Middle frontal gyrus (tissue), 1 donor: ENCODE data around the gene TMEM270.

Experiments used
- DNase-seq: peaks from one replicate; pipeline ENCODE4 v3.0.0-alpha.2; 2015; ENCODE audit warnings: low spot score; ENCODE audit errors: extremely low spot score

TMEM270 gene

DNA sequence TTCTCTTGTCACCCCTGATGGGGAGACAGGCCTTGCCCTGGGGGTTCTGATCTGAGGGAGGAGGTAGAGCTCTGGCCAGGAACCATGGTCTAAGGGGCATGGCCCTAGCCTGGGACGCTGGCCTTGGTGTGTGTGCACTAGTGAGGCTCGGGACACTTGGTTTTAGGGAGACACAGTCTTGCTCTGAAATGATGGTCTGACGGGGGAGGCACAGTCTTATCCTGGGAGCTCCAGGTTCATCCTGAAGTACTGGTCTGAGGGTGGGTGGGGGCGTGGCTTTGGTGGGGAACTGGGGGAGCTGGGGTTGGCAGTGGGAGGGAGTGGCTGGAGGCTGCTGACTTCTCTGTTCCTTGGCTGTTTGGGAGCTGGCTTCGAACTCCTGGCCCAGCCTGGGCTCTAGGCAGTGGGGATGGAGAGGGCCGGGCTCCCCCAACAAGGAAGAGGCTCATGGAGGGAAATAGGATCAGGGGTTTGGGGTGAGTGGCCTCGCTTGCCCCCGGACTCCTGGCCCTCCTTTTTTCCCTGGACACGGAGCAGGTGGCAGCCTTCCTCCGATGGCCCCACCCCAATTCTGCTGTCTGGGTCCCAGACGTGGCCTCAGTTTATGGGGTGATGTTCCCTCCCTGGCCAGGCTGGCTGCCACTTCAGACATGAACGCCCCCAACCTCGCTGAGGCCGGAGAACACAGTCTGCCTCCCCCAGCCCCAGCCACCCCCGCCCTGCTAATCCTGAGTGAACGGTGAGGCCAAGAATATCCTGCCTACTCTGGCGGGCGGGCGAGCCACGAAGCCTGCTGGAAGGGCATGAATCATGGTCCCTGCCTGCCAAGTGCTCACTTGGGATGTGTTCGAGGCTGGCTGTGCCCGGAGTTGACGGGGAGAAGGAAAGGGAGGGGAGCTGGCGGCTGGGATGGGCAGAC, 43.5 kb downstream of the TMEM270 start:
- no peak for DNase-seq

DNA sequence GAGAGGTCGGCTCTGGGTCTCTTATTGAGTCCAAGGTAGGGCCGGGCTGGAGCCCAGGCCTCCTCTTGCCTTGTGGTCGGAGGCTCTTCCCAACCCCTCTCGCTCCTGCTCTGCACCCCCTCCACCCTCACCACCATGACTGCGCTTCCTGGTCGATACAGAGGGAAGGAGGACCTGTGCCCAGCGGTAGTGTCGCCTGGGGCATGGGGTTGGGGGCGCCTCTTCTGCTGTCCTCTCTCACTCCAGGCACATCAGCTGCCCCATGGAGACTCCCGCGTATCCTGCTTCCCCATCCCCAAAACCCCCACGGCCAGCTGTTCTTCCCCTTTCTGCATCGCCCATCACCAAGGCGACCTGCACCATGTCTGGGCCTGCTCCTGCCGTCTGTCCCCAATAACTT, 44.4 kb downstream of the TMEM270 start:
- DNase-seq = no peak

DNA sequence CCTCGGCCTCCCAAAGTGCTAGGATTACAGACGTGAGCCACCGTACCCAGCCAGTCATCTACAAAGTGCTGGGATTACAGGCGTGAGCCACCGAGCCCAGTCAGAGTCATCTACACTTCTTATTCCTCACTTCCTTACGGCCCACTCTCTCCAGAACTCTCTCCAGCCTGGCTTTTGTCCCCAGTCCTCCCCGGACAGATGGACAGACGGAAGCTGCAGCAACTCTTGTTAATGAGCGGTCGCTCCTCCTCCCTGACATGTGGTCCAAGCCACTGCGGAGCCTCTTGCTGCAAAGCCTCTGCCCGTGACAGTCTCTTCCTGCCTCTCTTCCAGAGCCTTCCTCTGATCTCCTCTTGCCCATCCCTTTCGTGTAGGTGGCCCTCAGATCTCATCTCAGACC, 45.9 kb downstream of the TMEM270 start:
- DNase-seq = no peak

DNA sequence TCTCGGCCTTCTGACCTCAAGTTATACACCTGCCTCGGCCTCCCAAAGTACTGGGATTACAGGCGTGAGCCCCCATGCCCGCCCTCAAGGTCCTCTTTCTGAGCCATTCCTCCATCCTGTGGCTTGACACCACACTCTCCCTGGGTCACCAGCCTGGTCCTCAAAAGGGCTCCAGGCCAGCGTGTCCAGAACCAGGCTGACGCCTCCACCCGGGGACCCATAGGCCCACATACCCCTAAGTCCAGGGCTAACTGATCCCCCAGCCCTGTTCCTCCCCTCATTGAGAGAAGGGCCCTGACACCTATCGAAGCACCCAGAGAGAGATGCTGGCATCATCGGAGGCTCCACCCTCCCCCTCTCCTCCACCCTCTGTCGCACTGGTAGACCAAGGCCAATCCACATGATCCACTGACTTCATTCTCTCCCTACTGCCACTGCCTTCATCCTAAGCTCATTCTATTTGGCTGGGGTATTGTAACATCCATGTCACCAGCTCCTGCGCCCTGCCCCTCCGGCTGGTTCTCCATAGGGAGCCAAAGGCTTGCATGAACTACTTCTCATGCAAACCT, 46.7 kb downstream of the TMEM270 start:
- no peak for DNase-seq

DNA sequence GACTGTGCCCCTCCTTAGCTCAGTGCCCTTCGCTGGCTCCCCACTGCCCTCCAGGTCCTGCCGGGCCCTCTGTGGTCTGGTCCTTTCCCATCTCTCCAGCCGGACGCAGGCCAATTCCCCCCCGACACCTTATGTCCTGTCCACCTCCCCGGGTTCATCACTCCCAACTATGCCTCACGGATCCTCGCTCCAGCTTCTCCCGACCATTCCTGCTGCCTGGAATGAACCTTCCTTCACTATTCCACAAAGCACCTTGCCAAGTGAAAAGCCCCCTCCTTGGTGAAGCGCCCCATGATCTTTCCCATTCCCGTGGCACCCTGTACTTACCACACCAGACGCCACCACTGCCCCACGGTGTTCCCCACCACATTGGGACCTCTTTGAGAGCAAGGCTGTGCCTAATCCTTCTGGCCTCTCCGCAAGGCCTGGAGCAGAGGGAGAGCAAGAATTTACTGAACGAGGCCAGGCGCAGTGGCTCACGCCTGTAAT, 47.2 kb downstream of the TMEM270 start:
- no peak for DNase-seq

DNA sequence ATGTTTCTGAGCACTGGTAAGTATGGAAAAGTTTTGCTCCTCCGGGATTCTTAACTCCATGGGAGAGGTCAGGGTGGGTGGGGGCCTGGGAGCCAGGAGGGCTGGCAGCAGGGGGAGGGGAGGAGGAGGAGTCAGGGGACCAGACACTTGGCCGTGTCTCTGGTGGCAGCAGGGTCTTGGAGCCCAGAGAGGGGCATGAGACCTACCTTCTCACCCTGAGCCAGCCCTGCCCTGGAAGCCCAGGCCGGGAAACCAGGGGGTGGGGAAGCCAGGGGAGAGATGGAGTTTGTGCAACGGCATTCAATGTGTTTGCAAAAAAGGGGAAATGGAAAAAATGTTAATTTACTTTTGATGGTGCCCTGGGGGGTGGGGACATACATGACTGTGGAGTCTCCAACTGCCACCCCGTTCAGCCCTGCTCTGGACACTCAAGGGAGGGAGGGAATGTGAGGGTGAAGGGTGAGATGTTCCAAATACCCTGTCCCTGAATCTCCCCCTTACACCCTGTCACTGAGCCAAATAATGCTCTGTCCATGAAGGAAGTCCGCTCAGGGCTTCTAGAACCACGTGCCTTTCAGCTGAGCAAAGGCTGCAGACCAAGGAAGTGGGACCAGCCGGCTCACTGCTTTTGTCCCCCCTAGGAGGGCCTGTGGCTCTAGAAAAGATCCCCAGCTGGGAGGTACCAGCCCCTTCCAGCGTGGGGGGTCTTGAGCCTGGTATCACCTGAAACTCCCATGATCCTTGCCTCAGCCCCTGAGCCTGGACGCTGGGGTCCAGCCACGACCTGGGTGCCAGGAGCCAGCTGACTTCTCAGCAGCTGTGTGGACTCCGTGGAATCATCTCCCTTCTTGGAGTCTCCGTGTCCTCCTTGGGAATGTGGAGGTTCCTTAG, 48.3 kb downstream of the TMEM270 start:
- no peak for DNase-seq

DNA sequence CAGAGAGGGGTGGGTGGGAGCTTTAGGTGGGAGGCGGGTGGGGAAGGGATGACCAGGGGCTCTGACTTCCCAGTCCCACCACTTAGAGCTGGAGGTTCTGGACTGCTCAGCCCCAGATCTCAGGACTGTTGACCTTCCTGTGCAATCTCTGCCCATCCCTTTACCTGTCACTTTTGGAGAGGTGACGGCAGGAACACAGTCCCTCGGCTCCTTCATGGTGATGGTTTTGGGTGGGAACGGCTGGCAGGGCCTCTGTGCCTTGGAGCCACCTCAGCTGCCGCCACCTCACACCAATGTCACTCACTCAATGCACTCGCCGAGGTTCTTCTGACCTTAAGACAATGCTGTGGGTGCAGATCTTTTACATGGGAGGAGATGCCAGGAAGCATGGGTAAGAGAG, 49.0 kb downstream of the TMEM270 start:
- DNase-seq = no peak

DNA sequence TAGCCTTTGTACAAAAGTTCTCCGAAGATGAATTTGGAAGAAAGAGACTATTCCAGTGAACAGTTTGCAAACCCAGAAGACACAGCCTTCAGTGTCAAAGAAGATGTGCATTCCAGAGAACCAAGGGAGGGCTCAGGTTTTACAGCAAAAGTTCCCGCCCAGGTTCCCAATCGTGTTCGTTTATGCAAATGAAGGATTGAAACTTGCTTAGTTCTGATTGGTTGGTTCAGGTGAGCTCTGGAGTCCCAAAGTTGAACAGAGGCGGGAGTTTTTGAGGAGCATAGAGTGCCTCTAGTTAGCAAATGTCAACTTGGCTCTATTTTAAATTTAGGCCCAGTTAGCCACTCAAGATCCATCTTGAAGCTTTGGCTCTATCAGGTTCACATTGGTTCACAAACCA, 51.3 kb downstream of the TMEM270 start:
- no peak for DNase-seq
